ENCODE measurements around the gene EIF5B. TPM values are rescaled to one million over a fixed set of nuclear protein-coding genes. Genes with fewer than 3 reads are reported as not detected.
"Not testable (repeated sequence)": the region's sequence is repeated elsewhere in the genome, so short reads cannot be mapped to it uniquely, and the experiment has no call there.

Gene EIF5B
- total RNA-seq, 1 donor from 2014 or later = 26.3 TPM

DNA sequence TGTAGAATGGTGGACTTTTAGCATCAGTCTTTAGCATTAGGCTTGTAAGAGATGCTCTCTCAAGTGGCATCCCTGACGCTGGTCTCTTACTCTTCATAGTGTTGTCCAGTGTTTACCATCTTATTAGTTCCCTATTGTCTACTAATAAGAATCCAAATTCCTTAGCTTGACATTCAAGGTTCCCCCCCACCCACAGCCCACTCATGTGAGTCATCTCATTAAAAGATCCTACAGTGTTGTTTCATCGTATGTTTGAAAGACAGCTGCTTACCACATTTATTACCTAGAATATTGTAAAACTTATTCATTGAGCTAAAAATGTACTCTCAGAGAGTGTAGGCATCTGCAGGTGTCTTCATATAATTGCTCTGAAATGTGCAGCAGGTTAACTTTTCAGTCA is 28.5 kb downstream of the EIF5B start:
- no peak for DNase-seq

DNA sequence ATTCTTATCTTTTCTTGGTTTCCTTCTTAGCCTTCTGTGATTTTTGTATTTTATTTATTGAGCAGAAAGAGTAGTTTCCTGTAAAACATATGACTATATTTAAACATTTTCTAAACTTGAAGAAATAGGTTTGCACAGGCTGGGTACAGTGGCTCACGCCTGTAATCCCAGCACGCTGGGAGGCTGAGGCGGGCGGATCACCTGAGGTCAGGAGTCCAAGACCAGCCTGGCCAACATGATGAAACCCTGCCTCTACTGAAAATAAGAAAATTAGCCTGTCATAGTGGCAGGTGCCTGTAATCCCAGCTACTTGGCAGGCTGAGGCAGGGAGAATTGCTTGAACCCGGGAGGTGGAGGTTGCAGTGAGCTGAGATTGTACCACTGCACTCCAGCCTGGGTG is 31.7 kb downstream of the EIF5B start:
- DNase-seq = not testable (repeated sequence)

DNA sequence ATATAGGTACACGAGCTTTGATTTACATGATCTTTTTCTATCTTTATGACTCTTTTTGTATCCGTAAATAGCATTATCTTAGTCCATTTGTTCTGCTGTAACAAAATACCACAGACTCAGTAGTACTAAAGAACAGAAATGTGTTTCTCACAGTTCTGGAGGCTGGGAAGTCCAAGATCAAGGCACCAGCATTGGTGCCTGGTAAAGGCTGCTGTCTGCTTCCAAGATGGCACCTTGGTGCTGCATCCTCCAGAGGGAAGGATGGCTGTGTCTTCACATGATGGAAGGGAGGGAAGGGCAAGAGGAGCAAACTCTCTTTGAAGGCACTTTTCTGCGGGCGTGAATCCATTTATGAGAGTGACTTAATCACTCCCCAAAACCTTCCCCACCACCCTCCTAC is 36.0 kb downstream of the EIF5B start:
- no peak for DNase-seq

DNA sequence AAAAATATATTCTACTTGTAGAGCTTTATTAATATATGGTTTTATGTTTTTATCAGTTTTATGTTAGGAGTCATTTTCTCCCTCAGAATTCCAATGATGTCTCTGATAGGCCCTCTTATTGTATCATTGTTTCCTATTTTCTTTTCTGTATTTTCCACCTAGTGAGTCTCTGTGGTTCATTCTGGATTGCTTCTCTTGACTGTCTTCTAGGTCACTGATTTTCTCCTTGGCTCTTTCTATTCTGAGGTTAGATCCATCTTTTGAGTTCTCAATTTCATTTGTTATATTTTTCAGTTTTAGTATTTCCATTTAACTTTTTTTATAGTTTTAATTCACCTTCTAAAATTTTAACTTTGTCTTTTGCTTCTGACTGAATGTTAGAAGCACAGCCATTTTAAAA is 37.6 kb downstream of the EIF5B start:
- no peak for DNase-seq

DNA sequence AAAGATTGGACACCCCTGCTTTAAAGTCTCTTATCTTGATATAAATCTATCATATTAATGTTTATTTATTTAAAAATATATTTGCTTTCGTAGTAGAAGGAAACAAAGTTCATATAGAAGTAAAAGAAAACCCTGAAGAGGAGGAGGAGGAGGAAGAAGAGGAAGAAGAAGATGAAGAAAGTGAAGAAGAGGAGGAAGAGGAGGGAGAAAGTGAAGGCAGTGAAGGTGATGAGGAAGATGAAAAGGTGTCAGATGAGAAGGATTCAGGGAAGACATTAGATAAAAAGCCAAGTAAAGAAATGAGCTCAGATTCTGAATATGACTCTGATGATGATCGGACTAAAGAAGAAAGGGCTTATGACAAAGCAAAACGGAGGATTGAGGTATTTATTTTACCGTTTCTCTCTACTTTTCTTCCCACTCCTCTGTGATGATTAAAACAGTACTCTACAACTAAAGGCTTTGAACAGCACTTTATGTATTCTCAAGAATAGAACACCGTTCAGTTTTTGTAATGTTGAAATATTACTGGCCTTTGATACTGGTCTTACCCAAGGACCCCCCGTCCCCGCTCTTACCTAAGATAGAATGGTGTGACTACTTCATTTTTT is 39.2 kb downstream of the EIF5B start:
- no peak for DNase-seq

DNA sequence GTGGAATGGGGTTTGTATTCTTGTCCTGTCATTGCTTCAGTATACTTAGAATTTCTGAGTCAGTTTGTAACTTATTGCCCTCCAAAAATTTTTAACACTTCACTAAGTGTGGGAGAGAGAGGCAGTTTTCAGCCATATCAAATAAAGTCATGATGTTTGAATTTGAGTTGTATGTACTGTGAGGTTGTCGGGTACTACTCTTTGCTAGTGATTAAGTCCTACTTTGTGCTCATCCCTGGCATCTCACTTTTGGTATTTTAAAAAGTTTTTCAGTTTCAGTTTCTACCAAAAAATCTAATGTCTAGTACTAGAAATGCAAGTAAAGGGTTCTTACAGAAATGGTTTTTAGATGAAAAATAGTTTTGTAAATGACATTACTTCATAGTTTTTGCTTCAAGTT is 40.7 kb downstream of the EIF5B start:
- DNase-seq = no peak

DNA sequence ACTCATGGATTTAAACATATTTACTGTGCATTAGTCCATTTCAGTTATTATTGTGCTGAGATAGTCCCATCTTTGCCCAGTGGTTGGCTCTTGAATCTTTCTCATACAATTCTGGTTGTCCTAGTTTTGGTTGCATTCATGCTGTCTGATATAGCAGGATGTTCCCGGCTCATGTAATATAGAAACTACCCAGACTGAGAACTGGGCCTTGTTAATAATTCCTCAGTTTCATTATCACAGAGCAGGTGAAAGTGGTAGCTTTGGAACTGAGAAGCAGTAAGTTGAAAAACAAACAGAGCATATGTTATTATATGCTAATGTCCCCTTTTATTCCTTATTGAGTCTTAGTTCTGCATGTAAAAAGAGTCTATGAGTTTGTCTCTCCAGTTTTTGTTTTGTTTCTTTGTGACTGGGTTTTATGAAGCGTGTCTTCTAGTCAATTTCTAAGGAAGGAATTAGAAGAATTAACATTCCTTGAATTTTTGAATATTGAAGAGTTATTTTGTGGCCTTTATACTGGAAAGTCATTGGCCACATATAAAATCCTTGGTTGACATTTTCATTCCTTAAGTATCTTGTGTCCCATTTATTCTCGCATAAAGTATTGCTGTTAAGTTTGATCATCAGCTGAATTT is 43.3 kb downstream of the EIF5B start:
- DNase-seq = no peak

DNA sequence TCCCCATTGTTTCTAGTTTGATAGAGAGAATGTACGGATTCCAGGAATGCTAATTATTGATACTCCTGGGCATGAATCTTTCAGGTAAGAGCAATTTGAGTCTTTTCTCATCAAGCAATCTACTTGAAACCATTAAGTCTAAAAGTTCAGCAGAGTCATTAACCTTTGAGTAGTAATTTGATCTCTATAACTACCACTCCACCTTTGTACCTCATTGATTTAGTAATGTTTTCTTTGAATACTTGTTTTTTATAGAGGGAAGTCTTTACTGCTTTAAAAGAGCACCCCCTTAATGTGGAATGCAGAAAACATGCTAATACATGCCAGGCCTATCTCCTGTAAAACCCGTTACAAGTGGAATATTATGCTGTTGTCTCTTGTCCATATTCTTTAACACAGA is 45.0 kb downstream of the EIF5B start:
- no peak for DNase-seq

DNA sequence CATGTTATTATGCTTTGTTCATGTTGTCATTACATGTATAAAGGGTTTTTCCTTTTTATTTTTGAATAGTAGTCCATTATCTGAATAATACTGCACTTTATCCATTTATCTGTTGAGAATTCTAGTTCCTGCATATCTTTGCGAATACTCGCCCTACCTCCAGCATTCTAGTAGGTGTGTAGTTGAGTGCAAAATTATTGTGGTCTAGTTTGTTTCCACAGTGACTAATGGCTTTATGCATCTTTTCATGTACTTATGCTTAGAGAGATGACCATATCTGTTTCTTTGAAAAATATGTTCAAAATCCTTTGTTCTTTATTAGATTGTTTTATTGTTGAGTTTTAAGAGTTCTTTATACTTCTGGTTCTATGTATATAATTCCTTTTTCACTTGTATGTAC is 48.8 kb downstream of the EIF5B start:
- no peak for DNase-seq

DNA sequence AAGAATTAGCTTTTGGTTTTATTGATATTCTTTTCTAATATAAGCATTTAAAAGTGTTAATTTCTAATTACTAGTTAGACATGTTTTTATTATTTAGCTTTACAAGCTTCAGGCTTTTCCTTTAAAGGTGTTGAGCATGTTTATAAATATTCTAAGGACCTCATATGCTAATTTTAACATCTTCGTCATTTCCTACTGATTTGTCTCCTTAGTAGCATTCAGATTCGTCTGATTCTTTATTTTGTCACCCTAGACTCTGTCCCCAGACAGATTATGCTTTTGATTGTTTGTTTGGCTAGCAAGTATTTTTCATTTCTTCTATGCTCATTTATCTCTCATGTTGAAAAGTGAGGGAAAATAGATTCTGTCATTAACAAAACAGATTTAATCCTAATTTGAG is 51.7 kb downstream of the EIF5B start:
- DNase-seq = no peak

DNA sequence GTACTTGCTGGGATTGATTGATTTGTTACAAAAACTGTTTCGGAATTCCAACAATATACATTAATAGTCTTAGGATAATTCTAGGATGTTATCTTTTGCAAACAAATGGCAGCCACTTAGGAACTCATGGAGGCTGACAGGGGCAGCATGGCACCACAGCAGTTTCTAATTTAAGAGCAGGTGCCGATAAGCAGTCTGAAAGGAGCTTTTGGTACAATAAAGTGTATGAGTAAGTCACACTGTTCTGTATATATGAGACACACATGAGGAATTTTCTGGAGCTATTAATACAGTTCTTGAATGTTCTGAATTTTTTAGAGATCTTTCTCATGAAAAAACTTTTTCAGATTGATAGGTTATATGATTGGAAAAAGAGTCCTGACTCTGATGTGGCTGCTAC is 52.2 kb downstream of the EIF5B start:
- DNase-seq = no peak

DNA sequence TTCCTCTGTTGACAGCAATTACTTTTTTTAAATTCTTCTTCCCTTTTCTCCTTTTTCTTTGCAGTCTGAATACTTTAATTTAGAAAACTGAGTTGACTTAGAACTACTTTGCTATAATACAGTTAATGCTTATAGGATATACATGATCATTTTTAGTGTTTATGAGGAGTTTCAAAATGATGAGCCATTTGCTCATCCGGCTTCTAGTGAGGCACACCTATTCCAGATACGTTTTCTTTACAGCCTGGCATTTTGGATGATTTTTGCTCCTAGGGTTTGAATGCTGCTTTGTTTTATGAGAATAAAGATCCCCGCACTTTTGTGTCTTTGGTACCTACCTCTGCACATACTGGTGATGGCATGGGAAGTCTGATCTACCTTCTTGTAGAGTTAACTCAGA is 52.8 kb downstream of the EIF5B start:
- DNase-seq = no peak

DNA sequence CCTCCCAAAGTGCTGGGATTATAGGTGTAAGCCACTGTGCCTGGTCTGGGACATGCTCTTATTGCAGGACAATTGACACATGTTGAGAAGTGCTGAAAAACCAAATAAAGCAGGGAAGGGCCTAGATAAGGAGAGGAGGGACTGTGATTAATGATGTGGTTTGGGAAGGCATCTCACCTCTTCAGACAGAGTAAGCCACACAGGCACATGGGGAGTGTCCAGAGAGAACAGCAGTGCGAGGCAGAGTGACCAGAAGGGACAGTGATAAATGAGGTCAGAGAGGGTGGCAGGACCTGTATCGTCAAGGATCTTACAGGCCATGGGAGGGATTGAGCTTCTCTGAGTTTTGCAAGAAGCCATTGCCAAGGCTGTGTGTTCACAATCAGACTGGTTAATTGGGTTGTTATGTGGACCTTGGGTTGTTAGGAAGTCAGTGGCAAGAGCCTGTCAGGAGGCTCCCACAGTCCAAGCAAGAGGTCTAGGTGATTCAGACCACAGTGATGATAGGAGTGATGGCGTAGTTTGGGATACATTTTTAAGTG is 58.5 kb downstream of the EIF5B start:
- DNase-seq = no peak

DNA sequence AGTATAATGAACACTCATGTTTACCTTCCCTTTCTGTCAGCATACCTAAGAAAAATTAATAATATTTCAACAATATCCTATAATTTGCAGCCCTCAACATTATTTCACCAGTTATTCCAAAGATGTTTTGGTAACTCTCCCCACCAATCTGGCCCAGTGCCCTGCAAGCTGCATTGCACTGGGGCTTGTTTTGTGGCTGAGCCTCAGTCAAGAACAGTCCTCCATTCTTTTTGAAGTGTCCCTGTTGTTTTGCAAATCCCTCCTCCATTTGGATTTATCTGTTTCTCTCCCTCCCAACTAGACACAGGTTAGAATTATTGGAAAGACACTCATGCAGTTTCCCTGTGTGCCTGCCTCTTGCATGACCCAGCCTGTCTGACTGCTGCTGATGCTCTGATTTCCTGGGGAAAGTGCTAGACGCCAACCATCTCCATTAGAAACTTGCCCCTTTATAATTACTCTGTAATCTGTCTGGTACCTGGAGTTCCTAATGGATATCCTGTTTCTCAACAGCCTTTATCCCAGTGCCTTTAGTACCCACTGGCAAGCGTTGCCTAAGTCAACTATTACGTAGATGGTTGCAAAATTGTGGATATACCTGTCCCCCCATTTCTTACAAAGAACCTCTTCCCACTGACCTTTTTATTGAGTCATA is 60.2 kb downstream of the EIF5B start:
- no peak for DNase-seq

DNA sequence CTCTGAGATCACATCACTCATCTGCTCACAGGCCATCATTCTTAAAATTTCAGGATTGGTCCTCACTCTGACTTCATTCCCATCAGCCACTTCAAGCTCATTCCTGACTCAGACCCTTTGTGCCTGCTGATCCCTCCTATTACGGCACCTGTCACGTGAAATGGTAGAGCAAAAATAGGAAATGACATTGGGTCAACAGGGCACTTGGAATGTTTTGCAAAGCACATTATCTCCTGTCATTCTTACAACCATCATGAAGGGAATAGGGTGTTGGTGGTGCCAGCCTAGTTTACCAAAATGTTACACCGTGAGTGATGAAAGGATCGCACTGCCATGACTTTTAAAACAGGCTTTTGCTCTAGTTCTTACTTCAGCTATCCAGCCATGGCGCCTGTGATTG is 61.1 kb downstream of the EIF5B start:
- no peak for DNase-seq

DNA sequence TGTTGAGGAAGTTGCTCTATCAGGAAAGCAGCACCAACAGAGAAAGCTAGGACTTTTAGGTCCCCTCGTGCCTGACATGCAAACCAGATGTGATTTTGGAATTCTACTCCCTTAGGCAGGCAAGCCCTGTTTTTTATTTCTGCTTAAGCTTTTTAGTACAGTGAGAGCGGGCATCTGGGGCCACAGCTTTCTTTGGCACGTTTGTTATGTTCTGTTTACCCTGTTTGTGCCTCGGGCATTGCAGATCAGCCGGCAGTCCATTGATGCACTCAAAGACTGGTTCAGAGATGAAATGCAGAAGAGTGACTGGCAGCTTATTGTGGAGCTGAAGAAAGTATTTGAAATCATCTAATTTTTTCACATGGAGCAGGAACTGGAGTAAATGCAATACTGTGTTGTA is 61.9 kb downstream of the EIF5B start:
- DNase-seq = no peak

DNA sequence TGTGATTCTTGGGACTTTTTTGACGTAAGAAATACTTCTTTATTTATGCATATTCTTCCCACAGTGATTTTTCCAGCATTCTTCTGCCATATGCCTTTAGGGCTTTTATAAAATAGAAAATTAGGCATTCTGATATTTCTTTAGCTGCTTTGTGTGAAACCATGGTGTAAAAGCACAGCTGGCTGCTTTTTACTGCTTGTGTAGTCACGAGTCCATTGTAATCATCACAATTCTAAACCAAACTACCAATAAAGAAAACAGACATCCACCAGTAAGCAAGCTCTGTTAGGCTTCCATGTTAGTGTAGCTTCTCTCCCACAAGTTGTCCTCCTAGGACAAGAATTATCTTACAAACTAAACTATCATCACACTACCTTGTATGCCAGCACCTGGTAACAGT is 62.6 kb downstream of the EIF5B start:
- no peak for DNase-seq

DNA sequence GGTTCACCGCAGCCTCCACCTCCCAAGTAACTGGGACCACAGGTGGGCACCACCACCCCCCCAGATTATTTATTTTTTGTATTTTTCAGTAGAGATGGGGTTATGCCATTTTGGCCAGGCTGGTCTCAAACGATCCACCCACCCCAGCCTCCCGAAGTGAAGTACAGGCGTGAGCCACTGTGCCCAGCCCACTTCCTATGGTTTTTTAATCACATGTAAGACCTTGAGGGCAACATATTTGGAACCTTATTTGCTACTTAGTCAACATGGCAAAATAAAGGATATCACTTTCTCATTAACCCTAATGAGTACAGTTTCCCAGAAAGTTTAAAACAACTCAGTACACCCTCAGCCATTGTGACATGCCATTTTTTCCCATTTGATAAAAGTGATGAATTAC is 64.7 kb downstream of the EIF5B start:
- no peak for DNase-seq

DNA sequence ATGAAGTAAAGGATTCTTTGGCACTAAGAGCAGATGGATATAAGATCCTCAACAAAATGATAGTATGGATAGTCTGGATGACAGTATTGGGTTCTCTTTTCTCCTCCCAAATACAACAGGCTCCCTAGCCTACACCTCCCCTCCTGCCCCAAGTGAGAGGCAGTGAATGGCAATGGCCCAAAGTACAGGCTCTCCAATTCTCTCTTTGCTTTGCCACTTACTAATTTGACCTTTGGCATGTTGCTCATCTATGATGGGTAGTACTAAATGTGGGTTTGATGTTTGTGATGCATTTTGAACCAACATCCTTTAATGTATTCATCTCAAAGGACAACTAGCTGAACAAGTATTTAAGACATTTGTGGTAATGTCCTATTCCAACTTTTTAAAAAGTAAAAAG is 65.9 kb downstream of the EIF5B start:
- no peak for DNase-seq

DNA sequence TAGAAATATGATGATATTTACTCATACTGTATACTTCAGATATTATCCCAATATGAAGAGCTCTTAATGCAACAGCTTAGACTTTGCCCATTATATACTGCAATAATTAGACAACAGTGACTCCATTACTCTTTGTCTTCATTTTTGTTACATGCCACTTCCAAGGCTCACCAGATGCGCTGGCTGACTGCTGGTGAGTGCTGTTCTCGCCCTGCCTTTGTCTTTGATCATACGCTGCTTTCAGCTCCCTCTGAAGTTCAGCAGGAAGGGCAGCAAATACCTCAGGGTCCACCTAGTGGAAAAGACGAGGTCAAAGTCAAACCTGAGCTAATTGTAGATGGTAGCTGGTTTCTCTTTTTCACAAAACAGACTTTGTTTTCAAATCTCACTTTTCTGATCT is 66.3 kb downstream of the EIF5B start:
- no peak for DNase-seq

DNA sequence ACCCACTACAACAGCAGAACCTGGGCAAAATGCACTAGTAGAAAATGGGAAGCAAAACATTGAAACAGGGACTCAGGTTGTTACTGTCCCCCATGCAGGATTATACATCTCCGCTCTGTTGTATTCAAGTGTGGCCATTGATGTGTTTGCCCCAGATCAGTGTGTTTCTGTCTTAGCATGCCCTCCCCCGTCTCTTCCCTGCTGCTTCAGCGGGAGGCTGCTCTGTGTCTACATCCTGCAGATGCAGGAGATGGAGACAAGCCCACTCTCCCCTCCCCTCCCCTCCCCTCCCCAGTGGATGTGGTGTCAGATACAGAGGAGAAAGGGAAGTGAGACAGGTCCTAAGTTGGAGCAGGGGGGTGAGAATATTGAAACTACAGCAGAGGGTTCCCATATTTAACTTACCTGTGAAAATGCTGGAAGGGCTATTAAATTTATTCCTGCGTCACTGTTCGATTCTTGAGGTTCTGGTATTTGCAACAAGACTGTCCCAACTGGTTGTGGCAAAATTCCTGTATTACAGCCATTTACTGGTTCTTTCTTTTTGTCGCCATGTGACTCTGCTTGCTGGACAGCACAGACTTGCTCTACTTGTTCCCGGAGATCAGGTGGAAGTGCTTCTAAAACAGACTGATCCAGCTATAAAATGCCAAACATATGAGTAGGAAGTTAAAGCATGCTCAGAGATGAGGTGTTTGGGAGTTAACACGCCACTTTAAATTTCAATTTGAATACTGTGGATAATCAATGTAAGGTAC is 67.0 kb downstream of the EIF5B start:
- DNase-seq = no peak

DNA sequence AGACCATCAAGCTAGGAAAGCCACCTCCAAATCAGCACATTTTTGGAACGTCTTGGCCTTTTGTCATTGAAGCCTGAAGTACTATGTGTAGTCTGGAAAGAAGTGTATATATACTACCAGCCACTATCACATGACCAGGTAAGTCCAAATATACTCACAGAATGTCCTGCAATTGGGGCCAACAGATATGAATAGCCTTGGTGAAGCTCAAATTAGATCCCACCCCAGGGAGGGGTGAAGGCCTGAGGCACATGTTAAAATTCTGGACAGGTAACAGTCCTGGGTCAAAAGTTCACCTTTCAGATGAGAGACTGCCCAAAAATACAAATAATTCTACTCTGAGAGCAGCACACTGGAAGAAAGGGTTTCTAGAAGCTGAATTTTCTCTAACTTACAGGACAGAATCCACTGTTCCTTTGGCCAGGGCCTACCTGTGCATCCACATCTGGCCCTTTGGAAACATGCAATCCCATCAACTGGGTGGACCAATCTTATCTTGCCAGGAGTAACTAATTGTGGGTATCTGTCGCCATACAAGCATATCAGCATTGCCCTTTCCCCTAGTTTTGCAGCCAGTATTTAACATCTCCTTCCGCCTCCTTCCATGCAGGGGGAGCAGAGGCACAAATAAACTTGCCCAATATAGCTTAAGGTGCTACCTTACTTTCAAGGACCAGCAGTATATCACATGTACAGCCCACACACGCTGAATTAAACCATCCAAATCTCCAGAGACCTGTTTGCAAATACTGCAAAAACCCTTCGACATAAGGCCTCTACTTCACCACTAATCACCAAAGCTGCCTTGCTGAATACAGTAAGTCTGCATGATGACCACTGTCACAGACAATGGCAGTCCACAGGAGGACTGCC is 67.8 kb downstream of the EIF5B start:
- no peak for DNase-seq
